GM12872 (cell line): ENCODE data around the gene INSR.

ENCODE experiments used
- CTCF ChIP-seq: IDR thresholded peaks from 3 replicates; pipeline ENCODE4 v1.5.1; 2011; ENCODE audit warnings: low read depth, mild to moderate bottlenecking, low read length, moderate library complexity; ENCODE audit not compliant: insufficient read depth

INSR gene

GRCh38 chr19:7149956-7150705 is 144.1 kb downstream of the INSR start:
- TF ChIP-seq CTCF: no peak

- no peak for TF ChIP-seq CTCF
Observed at GRCh38 chr19:7145494-7145893, 148.7 kb downstream of the INSR start.

GRCh38 chr19:7142771-7143170 is 151.4 kb downstream of the INSR start:
- no peak for TF ChIP-seq CTCF

GRCh38 chr19:7140137-7140536 is 154.1 kb downstream of the INSR start:
- TF ChIP-seq CTCF: no peak

GRCh38 chr19:7139095-7139494 is 155.1 kb downstream of the INSR start:
- TF ChIP-seq CTCF: no peak

GRCh38 chr19:7138402-7138801 is 155.8 kb downstream of the INSR start:
- TF ChIP-seq CTCF: no peak

- no peak for TF ChIP-seq CTCF
Observed at GRCh38 chr19:7137120-7137519, 157.1 kb downstream of the INSR start.
